Measurements from ENCODE around the gene CLDN12. TPM values are rescaled to one million over a fixed set of nuclear protein-coding genes. Genes with fewer than 3 reads are reported as not detected.

The CLDN12 gene
- polyA plus RNA-seq, 3 donors = 0.32 to 0.99 (median 0.60) TPM

DNA sequence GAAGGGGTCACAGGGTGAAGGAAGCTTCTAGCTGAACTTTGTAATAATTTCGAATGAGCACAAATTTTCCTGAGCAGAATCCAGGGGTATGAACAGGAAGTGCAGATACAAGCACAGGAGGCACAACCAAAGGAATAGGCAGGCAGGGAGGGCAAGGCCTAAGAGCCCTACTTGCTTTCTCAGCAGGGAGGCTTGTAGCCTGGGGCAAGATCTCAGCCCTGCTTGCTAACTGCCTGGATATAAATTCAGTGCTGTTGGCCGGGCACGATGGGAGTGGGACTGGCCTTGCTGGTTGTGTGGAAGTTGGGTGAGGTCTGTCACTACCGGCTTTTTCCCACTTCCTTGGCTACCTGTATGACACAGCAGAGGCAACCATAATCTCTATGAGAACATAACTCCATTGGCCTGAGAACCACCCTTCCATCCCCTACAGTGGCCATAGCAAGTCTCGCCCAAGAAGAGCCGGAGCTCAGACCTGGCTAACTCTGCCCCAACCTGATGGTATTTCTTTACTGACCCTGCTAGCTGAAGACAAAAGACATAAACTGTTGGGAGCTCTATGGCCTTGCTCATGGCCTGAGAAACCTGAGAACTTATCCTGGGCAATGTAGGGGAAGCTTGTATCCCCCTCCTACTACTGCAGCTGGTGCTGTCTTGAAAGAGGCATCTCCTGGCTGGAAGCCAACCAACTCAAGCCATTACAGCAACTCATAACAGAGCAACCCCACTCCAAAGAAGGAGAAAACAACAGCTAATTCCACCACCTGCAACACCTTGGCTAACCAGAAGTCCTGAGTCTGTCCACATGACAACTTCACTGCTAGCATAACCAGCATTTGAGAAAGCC, 27.6 kb downstream of the CLDN12 start:
- Histone ChIP-seq H3K9me3 (replicated peaks in 1 of 2; ENCODE audit: control insufficient read depth in 1 of 2, insufficient read depth in 1 of 2, low read length in 2 of 2) (peaks cover 16 to 20% of the 10 kb centered on the region in 2 donors), H3K79me2 (ENCODE audit: insufficient read depth, low read length) (no peaks in the 10 kb centered on the region), H4K20me1 (ENCODE audit: insufficient read depth, low read length) (no peaks in the 10 kb centered on the region), H3K4me3 (replicated peaks in 1 of 3; ENCODE audit: low read depth in 2 of 3, low read length in 3 of 3) (no peak overlapping the region), H3K27me3 (ENCODE audit: control insufficient read depth in 2 of 2, insufficient read depth in 2 of 2, low read length in 2 of 2) (no peaks in the 10 kb centered on the region), H3K4me2 (replicated peaks; ENCODE audit: extremely low read depth, low read length, poor library complexity, severe bottlenecking) (no peak overlapping the region), H3K9ac (ENCODE audit: insufficient read depth, low read length, poor library complexity, severe bottlenecking) (no peak overlapping the region), H2AFZ (ENCODE audit: insufficient read depth, low read depth, low read length, poor library complexity, severe bottlenecking) (no peak overlapping the region), H3K4me1 (ENCODE audit: control insufficient read depth in 1 of 2, insufficient read depth in 2 of 2, low read length in 2 of 2) (no peaks in the 10 kb centered on the region), H3K27ac (ENCODE audit: low read depth in 1 of 2, low read length in 2 of 2) (no peak overlapping the region), H3K36me3 (replicated peaks in 1 of 2; ENCODE audit: control insufficient read depth in 1 of 2, insufficient read depth in 2 of 2, low read length in 2 of 2) (no peaks in the 10 kb centered on the region)
- Mint-ChIP-seq H3K36me3 (no peaks in the 10 kb centered on the region), H3K9me3 (peaks cover 14 to 23% (median 16%) of the 10 kb centered on the region in 7 donors), H3K4me3 (no peak overlapping the region), H3K4me1 (no peaks in the 10 kb centered on the region), H3K27ac (no peak overlapping the region), H3K27me3 (ENCODE audit: low read depth in 3 of 3) (peaks cover 2 to 5% (median 4%) of the 10 kb centered on the region in 3 donors)
- 83% methylated on average over 3 of the region's 6 CpGs for WGBS (ENCODE audit: insufficient coverage)
- no peak for DNase-seq
- intact Hi-C loops (cut with micrococcal nuclease) = no loop called here
- no peak for TF ChIP-seq CTCF (IDR thresholded peaks at IDR 0.05)

- Mint-ChIP-seq H3K4me3 (no peak overlapping the region), H3K36me3 (no peaks in the 10 kb centered on the region), H3K27me3 (ENCODE audit: low read depth in 3 of 3) (peaks cover 2 to 8% (median 5%) of the 10 kb centered on the region in 3 donors), H3K4me1 (no peaks in the 10 kb centered on the region), H3K27ac (no peak overlapping the region), H3K9me3 (peaks cover 17 to 25% (median 18%) of the 10 kb centered on the region in 7 donors)
- Histone ChIP-seq H4K20me1 (ENCODE audit: insufficient read depth, low read length) (no peaks in the 10 kb centered on the region), H3K27me3 (ENCODE audit: control insufficient read depth in 2 of 2, insufficient read depth in 2 of 2, low read length in 2 of 2) (no peaks in the 10 kb centered on the region), H3K79me2 (ENCODE audit: insufficient read depth, low read length) (no peaks in the 10 kb centered on the region), H2AFZ (ENCODE audit: insufficient read depth, low read depth, low read length, poor library complexity, severe bottlenecking) (no peak overlapping the region), H3K27ac (ENCODE audit: low read depth in 1 of 2, low read length in 2 of 2) (no peak overlapping the region), H3K36me3 (replicated peaks in 1 of 2; ENCODE audit: control insufficient read depth in 1 of 2, insufficient read depth in 2 of 2, low read length in 2 of 2) (no peaks in the 10 kb centered on the region), H3K9ac (ENCODE audit: insufficient read depth, low read length, poor library complexity, severe bottlenecking) (no peak overlapping the region), H3K4me3 (replicated peaks in 1 of 3; ENCODE audit: low read depth in 2 of 3, low read length in 3 of 3) (no peak overlapping the region), H3K4me2 (replicated peaks; ENCODE audit: extremely low read depth, low read length, poor library complexity, severe bottlenecking) (no peak overlapping the region), H3K4me1 (ENCODE audit: control insufficient read depth in 1 of 2, insufficient read depth in 2 of 2, low read length in 2 of 2) (no peaks in the 10 kb centered on the region), H3K9me3 (replicated peaks in 1 of 2; ENCODE audit: control insufficient read depth in 1 of 2, insufficient read depth in 1 of 2, low read length in 2 of 2) (peaks cover 16 to 20% of the 10 kb centered on the region in 2 donors)
- no peak for TF ChIP-seq CTCF (IDR thresholded peaks at IDR 0.05)
- DNase-seq = no peak
- 84% methylated on average over 9 of the region's 10 CpGs for WGBS (ENCODE audit: insufficient coverage)
- intact Hi-C loops (cut with micrococcal nuclease) = no loop called here
Observed at GRCh38 chr7:90432752-90433151, 29.5 kb downstream of the CLDN12 start.
